Endothelial cell of umbilical vein (primary cell): ENCODE results near the gene IL22RA2. TPM values are rescaled to one million over a fixed set of nuclear protein-coding genes. Genes with fewer than 3 reads are reported as not detected.

Experiments used
- BruUV-seq: library from RNA; stranded (reverse); fragments of 400-500 nt; replicated peaks from 2 replicates; lab custom pipeline; 2021; lab: Mats Ljungman, UMichigan
- CTCF ChIA-PET: fragments of 300-600, 350-600 bp; sonication (Branson Sonifier 250); formaldehyde crosslinking; loops from one replicate; lab custom pipeline; 2021; ENCODE audit warnings: antibody characterized with exemption, inconsistent platforms; lab: Charles Lee
- POLR2A ChIA-PET: fragments of 300-600, 350-600 bp; sonication (Branson Sonifier 250); formaldehyde crosslinking; loops from one replicate; lab custom pipeline; 2021; ENCODE audit warnings: antibody characterized with exemption, inconsistent platforms; lab: Charles Lee
- DNase-seq: peaks from one replicate; pipeline ENCODE4 v3.0.0-alpha.2; 2011; ENCODE audit warnings: low read depth, low spot score
- FAIRE-seq: peaks from 2 replicates; lab custom pipeline; 2011; peaks lifted over from hg19 to GRCh38; lab: Jason Lieb, UNC
- H2AFZ ChIP-seq: 2 replicates; pipeline ENCODE4 v1.6.0; 2012; ENCODE audit warnings: low read depth, low read length, control low read depth, inconsistent platforms
- H3K27ac ChIP-seq: 2 replicates; pipeline ENCODE4 v1.5.1; 2011; ENCODE audit warnings: low read depth, mild to moderate bottlenecking, control low read depth, low read length, moderate library complexity; ENCODE audit not compliant: insufficient read depth
- H3K27me3 ChIP-seq, 2 experiments: 2 replicates each; pipeline versions ENCODE4 v1.6.0 to v1.6.1; 2011; ENCODE audit warnings: low read length in 2 of 2, mixed read lengths in 1 of 2; ENCODE audit not compliant: control insufficient read depth in 2 of 2, insufficient read depth in 2 of 2
- H3K36me3 ChIP-seq, 2 experiments: 2 replicates in 1 of 2; 3 replicates in 1 of 2; pipeline ENCODE4 v1.5.1; 2011; ENCODE audit warnings: low read length in 2 of 2, mild to moderate bottlenecking in 1 of 2, moderate library complexity in 1 of 2; ENCODE audit not compliant: control insufficient read depth in 2 of 2, insufficient read depth in 2 of 2; ENCODE audit errors: extremely low read depth in 1 of 2
- H3K4me1 ChIP-seq: 3 replicates; pipeline ENCODE4 v1.5.1; 2011; ENCODE audit warnings: mild to moderate bottlenecking, low read length; ENCODE audit not compliant: control insufficient read depth, insufficient read depth; ENCODE audit errors: extremely low read depth
- H3K4me2 ChIP-seq: 2 replicates; pipeline ENCODE4 v1.6.1; 2011; ENCODE audit warnings: low read length, control low read depth, mixed read lengths; ENCODE audit not compliant: insufficient read depth
- H3K4me3 ChIP-seq, 3 experiments: fragments of 200-600 bp in 1 of 3; sonication (generic), shearing (Covaris generic) in 1 of 3; replicated peaks in 1 of 3; 2 replicates each; pipeline ENCODE4 v1.5.1; 2011 to 2016; ENCODE audit warnings: control low read depth in 3 of 3, low read length in 3 of 3, mild to moderate bottlenecking in 2 of 3, inconsistent platforms in 1 of 3, low read depth in 1 of 3, moderate library complexity in 1 of 3; ENCODE audit not compliant: insufficient read depth in 1 of 3
- H3K79me2 ChIP-seq: 2 replicates; pipeline ENCODE4 v1.6.0; 2012; ENCODE audit warnings: low read length, inconsistent platforms; ENCODE audit not compliant: control insufficient read depth, insufficient read depth
- H3K9ac ChIP-seq: replicated peaks from 2 replicates; pipeline ENCODE3; 2011; ENCODE audit warnings: low read length, control low read depth; ENCODE audit not compliant: insufficient read depth; ENCODE audit errors: extremely low read depth
- H3K9me1 ChIP-seq: replicated peaks from 3 replicates; pipeline ENCODE4 v1.6.0; 2011; ENCODE audit warnings: mild to moderate bottlenecking, low read length; ENCODE audit not compliant: control insufficient read depth, insufficient read depth; ENCODE audit errors: extremely low read depth
- H3K9me3 ChIP-seq: replicated peaks from 2 replicates; pipeline ENCODE4 v1.5.1; 2012; ENCODE audit warnings: low read length, inconsistent platforms; ENCODE audit not compliant: control insufficient read depth, insufficient read depth
- H4K20me1 ChIP-seq: replicated peaks from 2 replicates; pipeline ENCODE3; 2011; ENCODE audit warnings: mild to moderate bottlenecking, low read length; ENCODE audit not compliant: control insufficient read depth, insufficient read depth; ENCODE audit errors: extremely low read depth
- EZH2 ChIP-seq: IDR thresholded peaks from 2 replicates; pipeline ENCODE4 v1.6.1; 2012; ENCODE audit warnings: borderline replicate concordance, low read depth, mild to moderate bottlenecking, moderate library complexity, low read length, inconsistent platforms; ENCODE audit not compliant: severe bottlenecking
- GATA2 ChIP-seq: IDR thresholded peaks from 2 replicates; pipeline ENCODE4 v1.7.0; 2011; ENCODE audit warnings: low read depth, mild to moderate bottlenecking, moderate library complexity, mixed read lengths, low read length; ENCODE audit not compliant: insufficient read length, insufficient read depth
- JUN ChIP-seq: IDR thresholded peaks from 2 replicates; pipeline ENCODE4 v1.6.1; 2011; ENCODE audit warnings: borderline replicate concordance, low read depth; ENCODE audit not compliant: insufficient read length, insufficient read depth
- MYC ChIP-seq: IDR thresholded peaks from one replicate; pipeline ENCODE4 v1.6.1; 2011; ENCODE audit warnings: mild to moderate bottlenecking, low read depth, low read length
- POLR2A ChIP-seq: IDR thresholded peaks from 2 replicates; pipeline ENCODE4 v1.6.1; 2012; ENCODE audit warnings: low read depth, mild to moderate bottlenecking, control low read depth, low read length
- dilution Hi-C: fragments of 300-500 bp; cut with MboI; formaldehyde crosslinking; loops from one replicate; pipeline ENCODE4 v1.15.0; 2019; ENCODE audit warnings: low sequenced_read_pairs; ENCODE audit not compliant: extremely low pct_ligation_motif_present
- intact Hi-C: fragments of 100-400 bp; cut with micrococcal nuclease; formaldehyde crosslinking; loops from one replicate; pipeline ENCODE4 v1.10.0; 2022
- polyA plus RNA-seq, 4 experiments: library from polyadenylated mRNA; depleted of rRNA in 3 of 4; stranded (reverse) in 3 of 4; unstranded in 1 of 4; fragments of >200 nt; gene quantifications; 2 replicates each; pipeline versions ENCODE4 v1.2.1 to v1.2.3, GENCODE V29; 2011 to 2012; ENCODE audit warnings: missing spikeins in 1 of 4
- total RNA-seq: library from RNA; stranded (reverse); gene quantifications from 2 replicates; pipeline ENCODE4 v1.2.3, GENCODE V29; 2021
- TF ChIP-seq, protein P1 (sequence below), 2 donors: IDR thresholded peaks; 1 replicate in 1 of 2; 2 replicates in 1 of 2; pipeline ENCODE4 v1.5.1; 2011; ENCODE audit warnings: low read length in 2 of 2, mild to moderate bottlenecking in 2 of 2, moderate library complexity in 2 of 2, control low read depth in 1 of 2, inconsistent platforms in 1 of 2, low read depth in 1 of 2; ENCODE audit not compliant: insufficient read depth in 1 of 2; ENCODE audit errors: extremely low read depth in 1 of 2
- TF ChIP-seq, protein P2 (sequence below): IDR thresholded peaks from 2 replicates; pipeline ENCODE4 v1.6.1; 2011; ENCODE audit not compliant: insufficient read depth, insufficient read length

Gene IL22RA2
- total and polyA plus RNA-seq, 2 donors (not counting 3 experiments of a cell fraction or from before 2014, with no cell fraction given) = not detected

DNA sequence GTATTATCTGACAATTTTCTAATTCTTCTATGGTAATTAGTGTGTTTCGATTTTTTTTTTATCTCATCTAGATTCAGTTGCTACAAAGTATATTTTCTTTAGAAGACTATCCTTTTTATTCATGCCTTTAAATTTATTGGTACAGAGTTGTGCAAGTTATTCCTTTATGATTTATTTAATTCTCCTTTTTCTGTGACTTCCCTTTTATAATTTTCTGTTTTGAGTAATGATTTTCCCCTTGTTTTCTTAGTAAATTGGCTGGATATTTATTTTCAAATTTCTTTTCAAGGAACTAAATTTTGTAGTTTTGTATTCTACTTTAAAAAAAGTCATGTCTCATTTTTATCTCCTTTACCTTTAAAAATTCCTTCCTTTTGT lies 2.4 kb upstream of the IL22RA2 start:
- H2AFZ ChIP-seq = no peak overlapping the region
- no peaks in the 10 kb centered on the region for H3K4me1 ChIP-seq
- BruUV-seq = no TSS peak
- H4K20me1 ChIP-seq = no peaks in the 10 kb centered on the region
- dilution Hi-C loops = no loop called here
- H3K9me3 ChIP-seq = no peaks in the 10 kb centered on the region
- TF ChIP-seq GATA2 (no peak), POLR2A (no peak), EZH2 (no peak), JUN (no peak), MYC (no peak)
- TF ChIP-seq, protein P1, sequence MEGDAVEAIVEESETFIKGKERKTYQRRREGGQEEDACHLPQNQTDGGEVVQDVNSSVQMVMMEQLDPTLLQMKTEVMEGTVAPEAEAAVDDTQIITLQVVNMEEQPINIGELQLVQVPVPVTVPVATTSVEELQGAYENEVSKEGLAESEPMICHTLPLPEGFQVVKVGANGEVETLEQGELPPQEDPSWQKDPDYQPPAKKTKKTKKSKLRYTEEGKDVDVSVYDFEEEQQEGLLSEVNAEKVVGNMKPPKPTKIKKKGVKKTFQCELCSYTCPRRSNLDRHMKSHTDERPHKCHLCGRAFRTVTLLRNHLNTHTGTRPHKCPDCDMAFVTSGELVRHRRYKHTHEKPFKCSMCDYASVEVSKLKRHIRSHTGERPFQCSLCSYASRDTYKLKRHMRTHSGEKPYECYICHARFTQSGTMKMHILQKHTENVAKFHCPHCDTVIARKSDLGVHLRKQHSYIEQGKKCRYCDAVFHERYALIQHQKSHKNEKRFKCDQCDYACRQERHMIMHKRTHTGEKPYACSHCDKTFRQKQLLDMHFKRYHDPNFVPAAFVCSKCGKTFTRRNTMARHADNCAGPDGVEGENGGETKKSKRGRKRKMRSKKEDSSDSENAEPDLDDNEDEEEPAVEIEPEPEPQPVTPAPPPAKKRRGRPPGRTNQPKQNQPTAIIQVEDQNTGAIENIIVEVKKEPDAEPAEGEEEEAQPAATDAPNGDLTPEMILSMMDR (IDR thresholded peaks at IDR 0.05; ENCODE audit: extremely low read depth in 1 of 2, insufficient read depth in 1 of 2, low read depth in 1 of 2, low read length in 2 of 2) = no peak
- TF ChIP-seq, protein P2, sequence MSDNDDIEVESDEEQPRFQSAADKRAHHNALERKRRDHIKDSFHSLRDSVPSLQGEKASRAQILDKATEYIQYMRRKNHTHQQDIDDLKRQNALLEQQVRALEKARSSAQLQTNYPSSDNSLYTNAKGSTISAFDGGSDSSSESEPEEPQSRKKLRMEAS = no peak
- no peak overlapping the region for H3K27ac ChIP-seq
- H3K4me2 ChIP-seq = no peak overlapping the region
- H3K36me3 ChIP-seq = no peaks in the 10 kb centered on the region
- H3K27me3 ChIP-seq = no peaks in the 10 kb centered on the region
- FAIRE-seq (no peak), DNase-seq (no peak)
- intact Hi-C loops = no loop called here
- no peaks in the 10 kb centered on the region for H3K79me2 ChIP-seq
- POLR2A ChIA-PET = no interaction called here
- CTCF ChIA-PET = no interaction called here
- H3K9ac ChIP-seq = no peak overlapping the region
- no peaks in the 10 kb centered on the region for H3K9me1 ChIP-seq
- no peak overlapping the region for H3K4me3 ChIP-seq
